ENCODE measurements around the gene ITGB3.

The ITGB3 gene

GRCh38 chr17:47218896-47219430, 34.7 kb upstream of the ITGB3 start:
- no peaks in the 10 kb centered on the region for H3K79me2 ChIP-seq (ENCODE audit: insufficient read depth, low read length)
- no peaks in the 10 kb centered on the region for H3K27me3 ChIP-seq (ENCODE audit: low read length)
- TF ChIP-seq CTCF (IDR thresholded peaks at IDR 0.05; ENCODE audit: insufficient read depth, low read length, poor library complexity, severe bottlenecking) (no peak), EZH2phosphoT487 (conservative IDR thresholded peaks at IDR 0.05; ENCODE audit: low read length) (no peak)
- H3K9me2 ChIP-seq (replicated peaks; ENCODE audit: insufficient read depth, low read length), result no peaks in the 10 kb centered on the region
- H3K27ac ChIP-seq (ENCODE audit: low read depth, low read length), result no peak overlapping the region
- no peaks in the 10 kb centered on the region for H3F3A ChIP-seq (ENCODE audit: insufficient read depth)
- no peak overlapping the region for H3K9ac ChIP-seq (ENCODE audit: low read length)
- no peak overlapping the region for H3K4me2 ChIP-seq (ENCODE audit: low read depth, low read length, poor library complexity, severe bottlenecking)
- no peak overlapping the region for H2AFZ ChIP-seq (ENCODE audit: low read depth, low read length, severe bottlenecking)
- H3K4me3 ChIP-seq (ENCODE audit: insufficient read depth, low read length, poor library complexity, severe bottlenecking), result no peak overlapping the region
- no peaks in the 10 kb centered on the region for H3K9me3 ChIP-seq (ENCODE audit: insufficient read depth, low read length)
- H4K20me1 ChIP-seq (ENCODE audit: low read depth, low read length), result no peaks in the 10 kb centered on the region
- H3K36me3 ChIP-seq (ENCODE audit: low read length), result no peaks in the 10 kb centered on the region

DNA sequence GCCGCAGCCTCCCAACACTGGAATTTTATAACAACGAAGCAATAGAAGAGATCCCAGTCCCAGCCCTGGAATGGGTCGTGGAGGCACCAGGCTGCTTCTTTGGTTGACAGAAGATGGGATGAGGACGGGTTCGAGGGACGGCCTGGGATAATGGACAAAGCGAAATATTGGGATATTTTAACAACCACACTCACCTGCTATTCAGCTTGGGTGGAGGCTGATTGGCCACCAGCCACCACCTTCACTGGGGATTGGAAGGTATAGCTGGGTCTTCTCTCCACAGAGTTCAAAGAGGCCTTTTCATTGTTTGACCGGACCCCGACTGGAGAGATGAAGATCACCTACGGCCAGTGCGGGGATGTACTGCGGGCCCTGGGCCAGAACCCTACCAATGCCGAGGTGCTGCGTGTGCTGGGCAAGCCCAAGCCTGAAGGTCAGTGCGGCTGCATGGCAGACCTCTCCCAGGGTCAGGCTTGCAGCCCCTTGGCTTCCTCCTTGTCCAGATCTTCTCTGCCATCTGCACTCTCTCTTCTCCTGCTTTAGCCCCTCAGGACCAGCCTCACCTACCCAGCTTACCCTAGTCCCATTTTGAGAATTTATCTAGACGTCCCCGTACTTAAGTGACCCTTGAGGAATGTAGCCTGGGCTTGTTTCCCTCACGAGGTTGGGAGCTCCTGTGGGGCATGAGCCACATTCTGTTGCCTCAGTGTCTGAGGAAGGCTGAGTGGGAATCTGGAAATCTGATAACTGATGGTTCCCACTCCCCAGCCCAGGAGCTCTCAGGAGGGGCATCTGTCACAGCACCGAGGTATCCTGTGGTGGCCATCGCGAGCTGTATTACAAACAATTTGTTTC, 33.8 kb upstream of the ITGB3 start:
- Histone ChIP-seq H2AFZ (ENCODE audit: low read depth, low read length, severe bottlenecking) (no peak overlapping the region), H3K36me3 (ENCODE audit: low read length) (no peaks in the 10 kb centered on the region), H3K9me3 (ENCODE audit: insufficient read depth, low read length) (no peaks in the 10 kb centered on the region), H3F3A (ENCODE audit: insufficient read depth) (no peaks in the 10 kb centered on the region), H3K4me3 (ENCODE audit: insufficient read depth, low read length, poor library complexity, severe bottlenecking) (no peak overlapping the region), H4K20me1 (ENCODE audit: low read depth, low read length) (no peaks in the 10 kb centered on the region), H3K27ac (ENCODE audit: low read depth, low read length) (no peak overlapping the region), H3K79me2 (ENCODE audit: insufficient read depth, low read length) (no peaks in the 10 kb centered on the region), H3K4me2 (ENCODE audit: low read depth, low read length, poor library complexity, severe bottlenecking) (no peak overlapping the region), H3K9me2 (replicated peaks; ENCODE audit: insufficient read depth, low read length) (no peaks in the 10 kb centered on the region), H3K27me3 (ENCODE audit: low read length) (no peaks in the 10 kb centered on the region), H3K9ac (ENCODE audit: low read length) (no peak overlapping the region)
- TF ChIP-seq CTCF (IDR thresholded peaks at IDR 0.05; ENCODE audit: insufficient read depth, low read length, poor library complexity, severe bottlenecking), result no peak
- no peak for TF ChIP-seq EZH2phosphoT487 (conservative IDR thresholded peaks at IDR 0.05; ENCODE audit: low read length)

GRCh38 chr17:47220531-47220999, 33.1 kb upstream of the ITGB3 start:
- H3K27ac ChIP-seq (ENCODE audit: low read depth, low read length), result no peak overlapping the region
- no peaks in the 10 kb centered on the region for H4K20me1 ChIP-seq (ENCODE audit: low read depth, low read length)
- H3K36me3 ChIP-seq (ENCODE audit: low read length), result no peaks in the 10 kb centered on the region
- no peaks in the 10 kb centered on the region for H3K9me2 ChIP-seq (replicated peaks; ENCODE audit: insufficient read depth, low read length)
- no peak overlapping the region for H3K4me3 ChIP-seq (ENCODE audit: insufficient read depth, low read length, poor library complexity, severe bottlenecking)
- no peaks in the 10 kb centered on the region for H3K27me3 ChIP-seq (ENCODE audit: low read length)
- H3K9me3 ChIP-seq (ENCODE audit: insufficient read depth, low read length), result no peaks in the 10 kb centered on the region
- no peaks in the 10 kb centered on the region for H3F3A ChIP-seq (ENCODE audit: insufficient read depth)
- no peak overlapping the region for H3K4me2 ChIP-seq (ENCODE audit: low read depth, low read length, poor library complexity, severe bottlenecking)
- H3K9ac ChIP-seq (ENCODE audit: low read length), result no peak overlapping the region
- no peaks in the 10 kb centered on the region for H3K79me2 ChIP-seq (ENCODE audit: insufficient read depth, low read length)
- TF ChIP-seq EZH2phosphoT487 (conservative IDR thresholded peaks at IDR 0.05; ENCODE audit: low read length) (no peak), CTCF (IDR thresholded peaks at IDR 0.05; ENCODE audit: insufficient read depth, low read length, poor library complexity, severe bottlenecking) (no peak)
- no peak overlapping the region for H2AFZ ChIP-seq (ENCODE audit: low read depth, low read length, severe bottlenecking)

Data from SU-DHL-6 (cell line).